GM11168 (cell line): ENCODE results near the gene SORCS2.

Experiments used
- in situ Hi-C: fragments of 300-500 bp; cut with MboI; formaldehyde crosslinking; loops from one replicate; pipeline ENCODE4 v1.12.0; 2022; ENCODE audit warnings: low sequenced_read_pairs; ENCODE audit not compliant: unreplicated experiment

SORCS2 gene

GRCh38 chr4:7542781-7543180, 350.4 kb downstream of the SORCS2 start:
- in situ Hi-C loops, result no loop called here

- in situ Hi-C loops, result no loop called here
These were observed 353.9 kb downstream of the SORCS2 start for GRCh38 chr4:7546152-7546808.

GRCh38 chr4:7546809-7547367, 354.6 kb downstream of the SORCS2 start:
- in situ Hi-C loops, result no loop called here

- in situ Hi-C loops, result no loop called here
These were observed 355.2 kb downstream of the SORCS2 start for GRCh38 chr4:7547368-7548040.

- in situ Hi-C loops, result no loop called here
These were observed 357.5 kb downstream of the SORCS2 start for GRCh38 chr4:7549866-7550265.

- in situ Hi-C loops, result no loop called here
These were observed 360.1 kb downstream of the SORCS2 start for GRCh38 chr4:7552466-7552865.

- in situ Hi-C loops, result no loop called here
These were observed 360.9 kb downstream of the SORCS2 start for GRCh38 chr4:7553280-7553679.

GRCh38 chr4:7554905-7555304, 362.6 kb downstream of the SORCS2 start:
- in situ Hi-C loops, result no loop called here

GRCh38 chr4:7556558-7556957, 364.2 kb downstream of the SORCS2 start:
- in situ Hi-C loops, result no loop called here

- in situ Hi-C loops, result no loop called here
These were observed 365.1 kb downstream of the SORCS2 start for GRCh38 chr4:7557456-7557855.

GRCh38 chr4:7558436-7558835, 366.1 kb downstream of the SORCS2 start:
- in situ Hi-C loops, result no loop called here

- in situ Hi-C loops, result no loop called here
These were observed 367.0 kb downstream of the SORCS2 start for GRCh38 chr4:7559316-7559715.

GRCh38 chr4:7559741-7560395, 367.5 kb downstream of the SORCS2 start:
- in situ Hi-C loops, result no loop called here

- in situ Hi-C loops, result no loop called here
These were observed 369.2 kb downstream of the SORCS2 start for GRCh38 chr4:7561557-7561956.

- in situ Hi-C loops, result no loop called here
These were observed 371.9 kb downstream of the SORCS2 start for GRCh38 chr4:7564242-7564641.

- in situ Hi-C loops, result no loop called here
These were observed 373.1 kb downstream of the SORCS2 start for GRCh38 chr4:7565483-7565882.

- in situ Hi-C loops, result no loop called here
These were observed 377.8 kb downstream of the SORCS2 start for GRCh38 chr4:7569810-7570783.

- in situ Hi-C loops, result no loop called here
These were observed 378.7 kb downstream of the SORCS2 start for GRCh38 chr4:7571001-7571400.

GRCh38 chr4:7571701-7572100, 379.4 kb downstream of the SORCS2 start:
- in situ Hi-C loops, result no loop called here

GRCh38 chr4:7572894-7573293, 380.6 kb downstream of the SORCS2 start:
- in situ Hi-C loops, result no loop called here
